Spleen (tissue), 7 donors: ENCODE results near the gene ADGRG3.

Source experiments
- CTCF ChIP-seq, 11 experiments: fragments of 200-600 bp in 7 of 11; fragments of 450-650 bp in 4 of 11; sonication (generic) in 4 of 11; IDR thresholded peaks in 8 of 11; conservative IDR thresholded peaks in 3 of 11; 1 replicate in 7 of 11; 2 replicates in 4 of 11; pipeline versions ENCODE4 v1.4.0 to v1.8.0; 2016 to 2021; ENCODE audit warnings: antibody characterized with exemption in 11 of 11, inconsistent platforms in 4 of 11, mild to moderate bottlenecking in 1 of 11
- POLR2A ChIP-seq, 3 donors: fragments of 450-650 bp; IDR thresholded peaks; one replicate each; pipeline ENCODE4 v1.5.1; 2017; ENCODE audit warnings: antibody characterized with exemption in 3 of 3, mild to moderate bottlenecking in 1 of 3
- POLR2AphosphoS5 ChIP-seq, 3 donors: sonication (generic); formaldehyde crosslinking; IDR thresholded peaks; one replicate each; pipeline ENCODE4 v1.5.1; 2017; ENCODE audit warnings: antibody characterized with exemption in 3 of 3
- donor health status: DM: no; HTN: no; CAD: no; lungs with moderate emphysema.
- donor health status: DM: no; HTN: no; CAD: no.
- donor health status: DM: no; HTN: no; CAD: no.

- TF ChIP-seq POLR2A (IDR thresholded peaks at IDR 0.05) (no peak), CTCF (IDR thresholded peaks at IDR 0.05 in 8 of 11, conservative IDR thresholded peaks at IDR 0.05 in 3 of 11) (no peak), POLR2AphosphoS5 (IDR thresholded peaks at IDR 0.05) (no peak)
Measured at GRCh38 chr16:57661936-57662906, 5.9 kb upstream of the ADGRG3 start.
